Hepatocyte (in vitro differentiated cells): ENCODE data around the gene KLK2.

ENCODE experiments used
- EZH2 ChIP-seq: fragments of 200-600 bp; sonication (generic); IDR thresholded peaks from 2 replicates; pipeline ENCODE4 v1.6.1; 2016; ENCODE audit warnings: antibody characterized with exemption, mild to moderate bottlenecking, borderline replicate concordance
- EZH2phosphoT487 ChIP-seq: fragments of 200-600 bp; sonication (generic); IDR thresholded peaks from one replicate; pipeline ENCODE4 v1.6.1; 2018; ENCODE audit warnings: antibody characterized with exemption, mild to moderate bottlenecking, low read depth, moderate library complexity; ENCODE audit not compliant: unreplicated experiment, severe bottlenecking

GRCh38 chr19:50844296-50844935, 28.8 kb upstream of the KLK2 start:
- TF ChIP-seq EZH2phosphoT487: no peak
- TF ChIP-seq EZH2: no peak
